Osteoblast (primary cell): ENCODE results near the gene RSPRY1. TPM values are rescaled to one million over a fixed set of nuclear protein-coding genes. Genes with fewer than 3 reads are reported as not detected.

Source experiments
- DNase-seq: peaks from one replicate; pipeline ENCODE4 v3.0.0; 2011; ENCODE audit warnings: low spot score, mixed read lengths; ENCODE audit not compliant: insufficient read length; ENCODE audit errors: missing footprints
- H2AFZ ChIP-seq: 2 replicates; pipeline ENCODE4 v1.6.0; 2011; ENCODE audit warnings: mild to moderate bottlenecking, low read length
- H3K27ac ChIP-seq: 2 replicates; pipeline ENCODE4 v1.5.1; 2011; ENCODE audit warnings: mild to moderate bottlenecking, low read depth, low read length, moderate library complexity
- H3K27me3 ChIP-seq: 2 replicates; pipeline ENCODE4 v1.6.0; 2012; ENCODE audit warnings: mild to moderate bottlenecking, control low read depth, inconsistent platforms, low read length, moderate library complexity; ENCODE audit not compliant: insufficient read depth
- H3K36me3 ChIP-seq: 2 replicates; pipeline ENCODE4 v1.5.1; 2011; ENCODE audit warnings: mild to moderate bottlenecking, low read length, control low read depth, moderate library complexity; ENCODE audit not compliant: insufficient read depth
- H3K4me1 ChIP-seq: 2 replicates; pipeline ENCODE4 v1.5.1; 2011; ENCODE audit warnings: mild to moderate bottlenecking, low read length, control low read depth, moderate library complexity; ENCODE audit not compliant: insufficient read depth
- H3K4me2 ChIP-seq: 2 replicates; pipeline ENCODE4 v1.6.0; 2011; ENCODE audit warnings: mild to moderate bottlenecking, low read length; ENCODE audit not compliant: insufficient read depth
- H3K4me3 ChIP-seq: fragments of 200-600 bp; sonication (generic); 3 replicates; pipeline ENCODE4 v1.5.1; 2012; ENCODE audit warnings: mild to moderate bottlenecking, low read length, inconsistent platforms; ENCODE audit not compliant: insufficient read depth
- H3K79me2 ChIP-seq: 2 replicates; pipeline ENCODE4 v1.6.0; 2012; ENCODE audit warnings: mild to moderate bottlenecking, low read length, control low read depth, inconsistent platforms; ENCODE audit not compliant: insufficient read depth
- H3K9me3 ChIP-seq: 2 replicates; pipeline ENCODE4 v1.5.1; 2011; ENCODE audit warnings: low read depth, low read length, control low read depth
- H4K20me1 ChIP-seq: 2 replicates; pipeline ENCODE4 v1.6.0; 2012; ENCODE audit warnings: mild to moderate bottlenecking, low read length, control low read depth; ENCODE audit not compliant: insufficient read depth
- total RNA-seq: library from RNA; depleted of rRNA; stranded (reverse); fragments of >200 nt; gene quantifications from 2 replicates; pipeline ENCODE4 v1.2.3, GENCODE V29; 2012
- TF ChIP-seq, protein P1 (sequence below): IDR thresholded peaks from 2 replicates; pipeline ENCODE4 v1.5.1; 2011; ENCODE audit warnings: mild to moderate bottlenecking, low read depth, low read length, moderate library complexity; ENCODE audit errors: extremely low read depth

RSPRY1 gene
- total RNA-seq, 1 donor: 57.2 TPM

DNA sequence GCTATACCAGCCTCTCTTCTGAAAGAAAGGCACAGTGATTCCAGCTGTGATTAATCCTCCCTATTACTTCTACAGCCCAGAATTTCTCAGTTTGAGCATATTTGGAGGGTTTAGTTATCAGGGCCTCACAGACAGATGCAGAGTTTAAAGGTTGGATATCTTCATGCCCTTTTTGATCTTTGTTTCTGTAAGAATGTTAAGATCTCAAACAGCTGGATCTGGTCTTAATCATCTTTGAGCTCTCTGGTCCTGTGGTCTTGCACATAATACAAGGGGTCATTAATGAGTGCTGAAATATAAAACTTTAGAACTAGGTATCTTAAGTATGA lies 49.9 kb downstream of the RSPRY1 start:
- H3K27ac ChIP-seq: no peak overlapping the region
- no peak overlapping the region for H3K4me2 ChIP-seq
- H2AFZ ChIP-seq: no peak overlapping the region
- no peaks in the 10 kb centered on the region for H3K79me2 ChIP-seq
- no peak for DNase-seq
- H3K27me3 ChIP-seq: no peaks in the 10 kb centered on the region
- H3K9me3 ChIP-seq: no peaks in the 10 kb centered on the region
- peaks cover 60% of the 10 kb centered on the region for H3K36me3 ChIP-seq
- no peaks in the 10 kb centered on the region for H3K4me1 ChIP-seq
- H4K20me1 ChIP-seq: no peaks in the 10 kb centered on the region
- no peak overlapping the region for H3K4me3 ChIP-seq
- TF ChIP-seq, protein P1, sequence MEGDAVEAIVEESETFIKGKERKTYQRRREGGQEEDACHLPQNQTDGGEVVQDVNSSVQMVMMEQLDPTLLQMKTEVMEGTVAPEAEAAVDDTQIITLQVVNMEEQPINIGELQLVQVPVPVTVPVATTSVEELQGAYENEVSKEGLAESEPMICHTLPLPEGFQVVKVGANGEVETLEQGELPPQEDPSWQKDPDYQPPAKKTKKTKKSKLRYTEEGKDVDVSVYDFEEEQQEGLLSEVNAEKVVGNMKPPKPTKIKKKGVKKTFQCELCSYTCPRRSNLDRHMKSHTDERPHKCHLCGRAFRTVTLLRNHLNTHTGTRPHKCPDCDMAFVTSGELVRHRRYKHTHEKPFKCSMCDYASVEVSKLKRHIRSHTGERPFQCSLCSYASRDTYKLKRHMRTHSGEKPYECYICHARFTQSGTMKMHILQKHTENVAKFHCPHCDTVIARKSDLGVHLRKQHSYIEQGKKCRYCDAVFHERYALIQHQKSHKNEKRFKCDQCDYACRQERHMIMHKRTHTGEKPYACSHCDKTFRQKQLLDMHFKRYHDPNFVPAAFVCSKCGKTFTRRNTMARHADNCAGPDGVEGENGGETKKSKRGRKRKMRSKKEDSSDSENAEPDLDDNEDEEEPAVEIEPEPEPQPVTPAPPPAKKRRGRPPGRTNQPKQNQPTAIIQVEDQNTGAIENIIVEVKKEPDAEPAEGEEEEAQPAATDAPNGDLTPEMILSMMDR: no peak

DNA sequence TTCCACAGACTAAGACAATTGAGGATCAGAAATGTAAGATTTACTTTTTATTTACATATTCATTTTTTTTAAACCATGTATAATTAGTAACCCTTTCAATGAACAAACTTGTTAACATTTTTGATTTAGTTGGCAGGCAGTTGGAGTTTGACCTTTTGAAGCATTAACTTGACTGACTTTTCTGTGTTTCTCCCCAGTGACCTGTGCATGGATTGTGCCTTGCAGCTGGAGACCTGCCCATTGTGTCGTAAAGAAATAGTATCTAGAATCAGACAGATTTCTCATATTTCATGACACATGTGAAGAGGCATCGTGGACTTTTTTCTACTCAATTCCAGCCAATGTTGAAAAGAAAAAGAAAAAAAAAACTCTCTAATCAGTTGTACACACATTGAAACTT lies 52.6 kb downstream of the RSPRY1 start:
- H3K79me2 ChIP-seq: no peaks in the 10 kb centered on the region
- no peak overlapping the region for H2AFZ ChIP-seq
- H3K9me3 ChIP-seq: no peaks in the 10 kb centered on the region
- no peaks in the 10 kb centered on the region for H3K27me3 ChIP-seq
- DNase-seq: no peak
- peaks cover 34% of the 10 kb centered on the region for H3K36me3 ChIP-seq
- no peak overlapping the region for H3K4me3 ChIP-seq
- no peak overlapping the region for H3K27ac ChIP-seq
- TF ChIP-seq, protein P1: no peak
- no peaks in the 10 kb centered on the region for H3K4me1 ChIP-seq
- no peak overlapping the region for H3K4me2 ChIP-seq
- H4K20me1 ChIP-seq: no peaks in the 10 kb centered on the region

DNA sequence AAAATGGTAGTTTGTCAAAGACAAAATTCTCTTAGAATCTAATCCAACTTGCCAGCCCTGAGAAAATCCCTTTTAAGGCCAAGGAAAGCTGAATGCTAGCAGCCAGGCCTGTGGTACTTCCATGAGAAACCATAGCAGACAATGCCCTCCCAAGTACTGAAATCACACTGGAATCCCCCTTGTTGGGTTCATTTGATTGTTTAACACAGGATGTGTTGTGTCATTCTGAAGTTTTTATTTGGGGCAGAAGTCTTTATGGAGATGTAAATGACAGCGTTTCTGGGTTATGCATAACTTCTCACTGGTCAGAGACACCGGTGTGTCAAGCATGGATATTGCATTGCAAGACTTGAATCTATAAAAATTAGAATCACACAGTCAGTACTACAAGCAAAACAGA lies 53.0 kb downstream of the RSPRY1 start:
- no peaks in the 10 kb centered on the region for H4K20me1 ChIP-seq
- no peak overlapping the region for H3K4me2 ChIP-seq
- peaks cover 30% of the 10 kb centered on the region for H3K36me3 ChIP-seq
- no peak overlapping the region for H2AFZ ChIP-seq
- H3K9me3 ChIP-seq: no peaks in the 10 kb centered on the region
- no peak for DNase-seq
- no peak overlapping the region for H3K27ac ChIP-seq
- no peaks in the 10 kb centered on the region for H3K4me1 ChIP-seq
- H3K4me3 ChIP-seq: no peak overlapping the region
- H3K79me2 ChIP-seq: no peaks in the 10 kb centered on the region
- TF ChIP-seq, protein P1: no peak
- no peaks in the 10 kb centered on the region for H3K27me3 ChIP-seq

DNA sequence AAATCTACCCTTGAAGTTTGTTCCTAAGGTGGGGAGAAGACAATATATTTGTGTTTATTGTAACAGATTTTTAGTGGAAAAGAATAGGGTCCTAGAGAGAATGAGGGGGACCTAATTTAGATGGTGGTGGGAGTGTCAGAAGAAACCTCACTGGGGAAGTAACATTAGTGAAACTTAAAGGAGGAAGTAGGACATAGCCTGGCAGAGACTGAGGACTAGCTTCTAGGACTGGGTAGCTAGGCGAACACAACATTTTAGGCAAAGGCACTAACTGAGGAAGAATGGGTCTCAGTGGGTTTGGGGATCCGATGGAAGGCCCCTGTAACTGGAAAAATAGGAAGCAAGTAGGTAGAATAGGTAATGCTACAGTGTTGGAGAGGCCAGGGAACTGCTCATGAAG lies 54.7 kb downstream of the RSPRY1 start:
- Histone ChIP-seq H3K4me3 (no peak overlapping the region), H2AFZ (no peak overlapping the region), H3K79me2 (peaks cover 8% of the 10 kb centered on the region), H3K9me3 (no peaks in the 10 kb centered on the region), H3K27me3 (no peaks in the 10 kb centered on the region), H3K4me2 (no peak overlapping the region), H3K4me1 (peaks cover 7% of the 10 kb centered on the region), H4K20me1 (no peaks in the 10 kb centered on the region), H3K27ac (no peak overlapping the region), H3K36me3 (peaks cover 16% of the 10 kb centered on the region)
- no peak for DNase-seq
- TF ChIP-seq, protein P1: no peak
